GM18498 (cell line): Measurements from ENCODE around the gene NIPA2.
"Not testable (repeated sequence)": the region's sequence is repeated elsewhere in the genome, so short reads cannot be mapped to it uniquely, and the experiment has no call there.

Experiments
- ATAC-seq: cut with Tn5 transposase; IDR thresholded peaks from one replicate; pipeline ENCODE4 v1.9.1; 2021; ENCODE audit warnings: mild to moderate bottlenecking, moderate library complexity; ENCODE audit not compliant: unreplicated experiment

The NIPA2 gene

DNA sequence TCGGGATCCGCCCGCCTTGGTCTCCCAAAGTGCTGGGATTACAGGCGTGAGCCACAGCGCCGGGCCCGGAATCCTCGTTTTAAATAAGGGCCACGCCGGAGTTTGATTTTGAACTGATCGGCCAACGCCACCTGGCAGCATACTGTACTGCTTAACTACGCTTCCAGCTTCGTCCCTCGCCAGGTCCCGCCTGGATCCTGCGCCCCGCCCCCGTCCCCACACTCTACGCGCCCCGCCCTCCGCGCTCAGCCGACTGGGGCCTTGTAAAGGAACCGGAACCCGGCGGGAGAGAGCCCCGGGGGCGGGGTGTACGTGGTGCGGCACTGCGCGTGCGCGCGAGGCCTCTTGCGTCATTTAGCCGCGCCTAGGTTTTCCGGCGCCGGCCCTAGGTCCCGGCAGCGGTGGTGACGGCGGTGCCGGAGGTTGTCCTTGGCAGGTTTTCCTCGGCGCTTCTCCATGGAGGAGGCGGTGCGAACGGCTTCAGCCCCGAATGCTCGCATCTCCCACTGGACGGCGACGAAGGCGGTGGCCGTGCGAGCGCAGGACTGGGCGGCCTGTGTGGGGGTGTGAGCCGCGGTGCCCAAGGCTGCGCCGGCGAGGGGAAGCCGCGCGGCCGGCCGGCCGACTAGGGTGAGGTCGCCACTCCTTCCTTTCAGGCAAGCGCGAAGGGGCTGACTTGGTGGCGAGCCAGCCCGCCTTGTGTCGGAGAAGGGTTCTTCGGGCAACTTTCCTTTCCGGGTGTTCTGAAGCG, at the start of gene NIPA2:
NIPA2 (plus strand) TSS at position 375 of the 751 bp plus-strand sequence. CDS start 13,066 bp downstream, outside the sequence.
- ATAC-seq: peak; percentile 84

GRCh38 chr15:22794063-22794462, 44.4 kb upstream of the NIPA2 start:
- no peak for ATAC-seq

GRCh38 chr15:22794621-22795167, 43.8 kb upstream of the NIPA2 start:
- ATAC-seq: no peak

- ATAC-seq: no peak
Measured at GRCh38 chr15:22795206-22796063, 43.0 kb upstream of the NIPA2 start.

DNA sequence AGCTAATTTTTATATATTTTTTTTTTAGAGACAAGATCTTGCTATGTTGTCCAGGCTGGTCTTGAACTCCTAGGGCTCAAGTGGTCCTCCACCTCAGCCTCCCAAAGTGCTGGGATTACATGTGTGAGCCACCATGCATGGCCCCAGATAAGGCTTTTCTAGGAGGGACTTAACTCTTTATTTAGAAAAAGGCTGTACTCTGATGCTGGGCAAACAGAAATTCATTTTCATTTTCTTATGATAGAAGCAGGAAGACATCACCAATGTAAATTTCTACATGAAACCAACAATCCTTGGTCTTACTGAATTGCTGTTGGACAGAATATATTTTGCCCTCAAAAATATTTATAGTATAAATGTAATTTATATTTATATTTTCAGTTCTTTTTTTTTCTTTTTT, 42.4 kb upstream of the NIPA2 start:
- ATAC-seq: peak; percentile 22

DNA sequence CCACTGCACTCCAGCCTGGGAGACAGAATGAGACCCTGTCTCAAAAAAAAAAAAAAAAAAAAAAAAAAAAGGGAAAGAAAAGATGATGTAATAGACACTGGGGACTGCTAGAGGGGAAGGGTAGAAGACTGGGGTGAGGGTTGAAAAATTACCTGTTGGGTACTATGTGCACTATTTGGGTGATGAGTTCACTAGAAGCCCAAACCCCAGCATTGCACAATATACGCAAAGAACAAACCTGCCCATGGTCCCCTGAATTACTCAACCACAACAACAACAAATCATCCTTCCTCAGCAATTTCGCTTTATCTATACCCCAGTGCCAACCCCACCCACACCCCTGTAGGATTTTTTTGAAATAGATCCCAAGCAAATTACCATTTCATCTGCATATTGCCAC, 38.6 kb upstream of the NIPA2 start:
- ATAC-seq: no peak

DNA sequence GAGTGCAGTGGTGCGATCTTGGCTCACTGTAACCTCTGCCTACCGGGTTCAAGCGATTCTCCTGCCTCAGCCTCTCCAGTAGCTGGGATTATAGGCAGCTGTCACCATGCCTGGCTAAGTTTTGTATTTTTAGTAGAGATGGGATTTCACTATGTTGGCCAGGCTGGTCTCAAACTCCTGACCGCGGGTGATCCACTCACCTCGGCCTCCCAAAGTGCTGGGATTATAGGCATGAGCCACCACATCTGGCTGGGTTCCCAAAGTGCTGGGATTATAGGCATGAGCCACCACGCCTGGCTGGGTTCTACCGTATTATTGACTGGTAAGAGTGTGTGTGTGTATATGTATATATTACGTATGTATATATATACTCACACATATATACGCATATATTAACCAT, 35.5 kb upstream of the NIPA2 start:
- ATAC-seq: not testable (repeated sequence)

GRCh38 chr15:22806156-22806555, 32.3 kb upstream of the NIPA2 start:
- no peak for ATAC-seq

GRCh38 chr15:22806664-22807063, 31.8 kb upstream of the NIPA2 start:
- no peak for ATAC-seq

- not testable (repeated sequence) for ATAC-seq
Measured at GRCh38 chr15:22807831-22808230, 30.6 kb upstream of the NIPA2 start.

GRCh38 chr15:22808240-22808639, 30.2 kb upstream of the NIPA2 start:
- no peak for ATAC-seq

GRCh38 chr15:22808761-22809280, 29.6 kb upstream of the NIPA2 start:
- no peak for ATAC-seq

DNA sequence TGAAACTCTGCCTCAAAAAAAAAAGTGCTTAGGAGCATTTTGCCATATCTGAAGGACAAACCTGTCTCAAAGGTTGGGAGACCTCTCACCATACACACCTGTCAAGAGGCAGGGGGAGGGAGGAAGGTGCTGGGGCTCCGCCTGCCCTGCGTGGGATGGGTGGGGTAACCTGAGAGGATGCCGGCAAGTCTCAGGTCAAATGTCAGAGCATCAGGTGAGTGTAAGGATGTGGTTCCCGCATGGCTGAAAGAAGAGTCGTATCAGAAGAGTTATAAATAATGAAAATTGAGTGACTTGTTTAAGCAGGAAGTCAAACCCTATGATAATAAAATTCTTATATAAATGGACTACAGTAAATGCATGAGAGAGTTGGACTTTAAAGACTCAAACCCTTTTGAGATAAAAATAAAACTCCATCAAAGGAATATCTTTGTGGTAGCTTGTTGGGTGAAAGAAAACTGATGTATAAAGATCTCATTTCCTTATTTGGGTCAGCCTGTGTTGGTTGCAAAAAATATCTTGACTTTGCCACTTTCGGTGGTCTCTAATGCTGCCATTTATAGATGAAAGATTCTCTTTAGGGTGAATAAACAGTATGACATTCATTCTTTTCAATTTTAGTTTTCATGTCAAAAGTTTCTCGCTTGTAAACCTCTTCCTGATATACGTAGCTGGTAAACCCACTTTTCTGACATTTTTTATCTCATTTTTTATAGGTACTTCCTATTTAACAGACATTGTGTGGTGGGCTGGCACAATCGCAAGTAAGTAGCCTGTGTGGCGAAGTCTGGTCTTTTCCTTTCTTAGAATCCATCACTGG, 28.2 kb upstream of the NIPA2 start:
- peak; percentile 73 for ATAC-seq

DNA sequence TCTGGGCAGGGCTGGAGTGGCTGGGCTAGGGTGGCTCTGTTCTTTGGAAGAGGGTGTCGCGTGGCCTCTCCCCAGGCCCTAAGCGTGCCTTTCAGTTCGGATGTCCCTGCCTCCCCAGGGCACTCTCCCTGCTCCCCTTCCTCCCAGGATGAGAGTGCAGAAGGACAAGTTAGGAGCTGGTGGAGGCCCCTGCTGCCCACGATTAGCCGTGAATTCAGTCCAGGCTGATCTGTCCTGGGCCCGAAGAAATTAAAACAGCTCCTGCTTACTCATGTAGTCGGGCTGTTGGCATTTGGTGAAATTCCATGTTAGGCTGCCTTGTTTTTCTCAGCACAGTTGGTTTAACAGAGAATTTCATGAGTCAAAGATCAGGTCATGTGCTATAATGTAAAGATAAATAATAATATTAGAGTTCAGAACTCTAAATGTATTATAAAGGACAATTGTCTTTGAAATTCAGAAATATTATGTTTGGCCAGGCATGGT, 27.6 kb upstream of the NIPA2 start:
- peak; percentile 2 for ATAC-seq

GRCh38 chr15:22811640-22812039, 26.8 kb upstream of the NIPA2 start:
- ATAC-seq: no peak

GRCh38 chr15:22813844-22814243, 24.6 kb upstream of the NIPA2 start:
- no peak for ATAC-seq

DNA sequence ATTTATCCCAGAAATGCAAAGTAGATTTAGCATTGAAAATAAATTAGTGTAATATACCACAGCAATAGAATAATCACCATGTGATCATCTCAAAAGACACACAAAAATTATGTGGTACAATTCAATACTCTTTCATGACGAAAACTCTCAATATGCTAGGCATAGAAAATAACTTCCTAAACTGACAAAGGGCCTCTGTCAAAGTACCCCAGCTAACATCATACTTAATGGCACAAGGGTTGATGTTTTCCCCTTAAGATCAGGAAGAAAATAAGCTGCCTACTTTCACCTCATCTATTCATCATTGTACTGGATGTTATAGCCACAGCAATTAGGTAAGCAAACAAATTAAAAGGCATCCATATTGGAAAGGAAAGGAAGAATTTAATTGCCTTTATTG, 22.7 kb upstream of the NIPA2 start:
- ATAC-seq: no peak

DNA sequence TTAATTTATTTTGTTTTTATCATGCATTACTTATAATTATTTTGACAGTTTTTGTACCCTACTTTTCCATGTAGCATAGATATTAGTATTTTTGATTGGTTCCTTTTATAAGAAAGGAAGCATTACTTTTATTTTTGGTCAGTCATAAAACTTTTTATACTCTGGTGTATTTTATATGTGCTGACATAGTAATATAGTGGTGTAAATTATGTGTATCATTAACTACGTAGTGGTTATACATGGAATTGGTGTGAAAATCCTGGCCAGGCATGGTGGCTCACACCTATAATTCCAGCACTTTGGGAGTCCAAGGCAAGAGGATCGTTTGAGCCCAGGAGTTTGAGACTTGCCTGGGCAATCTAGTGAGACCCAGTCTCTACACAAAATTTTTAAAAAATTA, 18.8 kb upstream of the NIPA2 start:
- no peak for ATAC-seq

DNA sequence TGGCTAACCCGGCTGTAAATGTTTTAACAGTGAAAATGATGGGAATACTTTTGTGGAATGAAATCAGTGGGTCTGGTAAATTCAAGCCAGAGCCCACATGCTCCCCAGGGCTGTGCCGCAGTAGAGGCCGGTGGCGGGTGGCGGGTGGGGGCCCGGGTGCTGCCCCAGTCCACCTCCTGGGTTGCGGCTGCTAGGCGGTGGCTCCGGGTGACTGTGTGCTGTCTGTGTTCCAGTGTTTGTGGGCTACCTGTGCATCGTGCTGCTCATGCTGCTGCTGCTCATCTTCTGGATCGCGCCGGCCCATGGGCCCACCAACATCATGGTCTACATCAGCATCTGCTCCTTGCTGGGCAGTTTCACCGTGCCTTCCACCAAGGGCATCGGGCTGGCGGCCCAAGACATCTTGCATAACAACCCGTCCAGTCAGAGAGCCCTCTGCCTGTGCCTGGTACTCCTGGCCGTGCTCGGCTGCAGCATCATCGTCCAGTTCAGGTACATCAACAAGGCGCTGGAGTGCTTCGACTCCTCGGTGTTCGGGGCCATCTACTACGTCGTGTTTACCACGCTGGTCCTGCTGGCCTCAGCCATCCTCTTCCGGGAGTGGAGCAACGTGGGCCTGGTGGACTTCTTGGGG, 14.9 kb upstream of the NIPA2 start:
- ATAC-seq: no peak

DNA sequence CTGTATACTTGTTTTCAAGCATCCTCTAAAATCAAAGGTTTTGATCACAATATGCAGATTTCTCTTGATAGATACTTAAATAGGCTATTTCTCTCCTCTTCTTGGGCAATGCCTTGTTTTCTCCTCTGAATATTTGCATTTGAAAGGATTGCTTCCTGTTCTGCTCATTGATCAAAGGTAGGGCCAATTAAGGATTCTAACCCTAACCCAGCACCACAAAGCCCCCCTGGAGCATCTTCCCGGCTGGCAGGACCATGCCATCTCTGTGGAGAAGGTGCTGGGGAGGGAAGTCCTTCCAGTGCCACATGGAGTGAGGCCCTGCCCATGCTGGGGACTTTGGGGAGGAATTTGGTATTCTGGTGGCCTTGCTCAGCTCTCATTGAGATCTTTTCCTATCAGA, 11.3 kb upstream of the NIPA2 start:
- no peak for ATAC-seq
